SK-N-MC (cell line): ENCODE data around the gene TMIE.

Source experiments
- DNase-seq: peaks from one replicate; pipeline ENCODE4 v3.0.0-alpha.2; 2011; ENCODE audit warnings: low read depth, low spot score
- H3K27ac ChIP-seq: fragments of 200-600 bp; sonication (generic); 2 replicates; pipeline ENCODE4 v1.5.1; 2016; ENCODE audit warnings: mixed run types
- H3K36me3 ChIP-seq: fragments of 200-600 bp; sonication (generic); 2 replicates; pipeline ENCODE4 v1.6.1; 2017; ENCODE audit warnings: antibody characterized with exemption, low read length, mixed read lengths; ENCODE audit not compliant: insufficient read depth
- H3K4me3 ChIP-seq: fragments of 200-600 bp; sonication (generic); 2 replicates; pipeline ENCODE4 v1.5.1; 2016
- H3K9ac ChIP-seq: fragments of 200-600 bp; sonication (generic); 2 replicates; pipeline ENCODE4 v1.8.0; 2017; ENCODE audit warnings: mixed run types, mixed read lengths; ENCODE audit not compliant: insufficient read length
- H3K9me3 ChIP-seq: fragments of 200-600 bp; sonication (generic); 2 replicates; pipeline ENCODE4 v1.6.1; 2017; ENCODE audit warnings: low read depth, mild to moderate bottlenecking, antibody characterized with exemption, low read length, moderate library complexity, mixed read lengths
- EZH2 ChIP-seq: fragments of 200-600 bp; sonication (generic); IDR thresholded peaks from one replicate; pipeline ENCODE4 v1.6.1; 2017; ENCODE audit warnings: antibody characterized with exemption
- FOXP2 ChIP-seq: optimal IDR thresholded peaks from 2 replicates; pipeline ENCODE3; 2011; ENCODE audit warnings: mild to moderate bottlenecking, moderate library complexity; ENCODE audit not compliant: insufficient read depth; ENCODE audit errors: extremely low read length, control extremely low read depth
- POLR2AphosphoS5 ChIP-seq: IDR thresholded peaks from 2 replicates; pipeline ENCODE4 v1.6.1; 2012; ENCODE audit warnings: mild to moderate bottlenecking, low read depth, low read length, borderline replicate concordance

The TMIE gene

GRCh38 chr3:46701181-46701939, at the start of gene TMIE:
TSS of gene TMIE (plus strand) at chr3:46701392. CDS start at chr3:46701488, 96 bp downstream.
- Histone ChIP-seq H3K27ac (no peak within 1 kb of the TSS), H3K36me3 (no peaks in the 10 kb centered on the region), H3K9me3 (no peaks in the 10 kb centered on the region), H3K9ac (no peak within 1 kb of the TSS), H3K4me3 (peak within 1 kb of the TSS; percentile 47; the same call in 1 of the 2 replicates)
- TF ChIP-seq FOXP2 (no peak), POLR2AphosphoS5 (no peak)
- no peak for DNase-seq

- H3K4me3 ChIP-seq = no peak overlapping the region
- TF ChIP-seq EZH2 (no peak), POLR2AphosphoS5 (no peak), FOXP2 (no peak)
- DNase-seq = no peak
- no peaks in the 10 kb centered on the region for H3K9me3 ChIP-seq
- H3K9ac ChIP-seq = no peak overlapping the region
- no peak overlapping the region for H3K27ac ChIP-seq
- no peaks in the 10 kb centered on the region for H3K36me3 ChIP-seq
These were observed 45.9 kb upstream of the TMIE start for GRCh38 chr3:46655271-46655670.

GRCh38 chr3:46656778-46657556, 44.2 kb upstream of the TMIE start:
- no peak for DNase-seq
- no peak for TF ChIP-seq EZH2
- TF ChIP-seq POLR2AphosphoS5 = no peak
- TF ChIP-seq FOXP2 = no peak
- Histone ChIP-seq H3K27ac (no peak overlapping the region), H3K9ac (no peak overlapping the region), H3K36me3 (no peaks in the 10 kb centered on the region), H3K9me3 (no peaks in the 10 kb centered on the region), H3K4me3 (no peak overlapping the region)

GRCh38 chr3:46659285-46659684, 41.9 kb upstream of the TMIE start:
- Histone ChIP-seq H3K27ac (no peak overlapping the region), H3K36me3 (no peaks in the 10 kb centered on the region), H3K9me3 (no peaks in the 10 kb centered on the region), H3K4me3 (no peak overlapping the region), H3K9ac (no peak overlapping the region)
- DNase-seq = no peak
- TF ChIP-seq FOXP2 (no peak), POLR2AphosphoS5 (no peak), EZH2 (no peak)

GRCh38 chr3:46660003-46660402, 41.2 kb upstream of the TMIE start:
- TF ChIP-seq EZH2 = no peak
- no peak for TF ChIP-seq FOXP2
- H3K27ac ChIP-seq = no peak overlapping the region
- H3K36me3 ChIP-seq = no peaks in the 10 kb centered on the region
- no peak for DNase-seq
- no peak overlapping the region for H3K9ac ChIP-seq
- no peaks in the 10 kb centered on the region for H3K9me3 ChIP-seq
- H3K4me3 ChIP-seq = no peak overlapping the region

GRCh38 chr3:46660543-46661523, 40.4 kb upstream of the TMIE start:
- Histone ChIP-seq H3K9me3 (no peaks in the 10 kb centered on the region), H3K27ac (no peak overlapping the region), H3K36me3 (no peaks in the 10 kb centered on the region), H3K9ac (no peak overlapping the region), H3K4me3 (no peak overlapping the region)
- DNase-seq = no peak
- TF ChIP-seq EZH2 (no peak), POLR2AphosphoS5 (no peak), FOXP2 (no peak)

GRCh38 chr3:46661776-46662766, 39.1 kb upstream of the TMIE start:
- H3K9me3 ChIP-seq = no peaks in the 10 kb centered on the region
- DNase-seq = no peak
- no peak overlapping the region for H3K9ac ChIP-seq
- H3K36me3 ChIP-seq = no peaks in the 10 kb centered on the region
- no peak overlapping the region for H3K27ac ChIP-seq
- H3K4me3 ChIP-seq = no peak overlapping the region
- TF ChIP-seq EZH2 (no peak), POLR2AphosphoS5 (no peak), FOXP2 (no peak)
